ACC112 (cell line): ENCODE data around the gene OST4.
A peak's percentile ranks its signal among the peaks of the same experiment; 100 is the strongest.

Experiments used
- H2AFZ ChIP-seq: fragments of 200-600 bp; sonication (generic); one replicate; pipeline ENCODE4 v1.6.0; 2017; ENCODE audit warnings: antibody characterized with exemption, low read length; ENCODE audit not compliant: unreplicated experiment
- H3K27ac ChIP-seq: fragments of 200-600 bp; sonication (generic); 2 replicates; pipeline ENCODE4 v1.5.1; 2014; ENCODE audit warnings: low read depth, mild to moderate bottlenecking, antibody characterized with exemption, low read length, moderate library complexity
- H3K27me3 ChIP-seq: fragments of 200-600 bp; sonication (generic); 2 replicates; pipeline ENCODE4 v1.6.1; 2014; ENCODE audit warnings: mild to moderate bottlenecking, antibody characterized with exemption, low read length, moderate library complexity, mixed read lengths; ENCODE audit not compliant: insufficient read depth
- H3K36me3 ChIP-seq: fragments of 200-600 bp; sonication (generic); 2 replicates; pipeline ENCODE4 v1.6.1; 2016; ENCODE audit warnings: mild to moderate bottlenecking, antibody characterized with exemption, low read length, moderate library complexity, mixed read lengths; ENCODE audit not compliant: insufficient read depth
- H3K4me1 ChIP-seq: fragments of 200-600 bp; sonication (generic); one replicate; pipeline ENCODE4 v1.6.1; 2016; ENCODE audit warnings: low read length, mixed read lengths; ENCODE audit not compliant: insufficient read depth, unreplicated experiment, control insufficient read depth
- H3K4me3 ChIP-seq: fragments of 200-600 bp; sonication (generic); 2 replicates; pipeline ENCODE4 v1.5.1; 2014; ENCODE audit warnings: mild to moderate bottlenecking, low read depth, low read length
- H3K79me2 ChIP-seq: fragments of 200-600 bp; sonication (generic); one replicate; pipeline ENCODE4 v1.6.0; 2016; ENCODE audit warnings: low read length; ENCODE audit not compliant: control insufficient read depth, unreplicated experiment, insufficient read depth

The OST4 gene

GRCh38 chr2:27084297-27085061, 13.0 kb upstream of the OST4 start:
- Histone ChIP-seq H3K27ac (no peak overlapping the region), H3K27me3 (no peaks in the 10 kb centered on the region), H3K79me2 (peaks cover 15% of the 10 kb centered on the region), H3K36me3 (no peaks in the 10 kb centered on the region), H2AFZ (no peak overlapping the region), H3K4me1 (peaks cover 21% of the 10 kb centered on the region), H3K4me3 (no peak overlapping the region)

GRCh38 chr2:27083410-27084296, 12.2 kb upstream of the OST4 start:
- Histone ChIP-seq H3K27ac (no peak overlapping the region), H3K36me3 (no peaks in the 10 kb centered on the region)

GRCh38 chr2:27082773-27083409, 11.4 kb upstream of the OST4 start:
- Histone ChIP-seq H3K27me3 (no peaks in the 10 kb centered on the region), H3K4me1 (peaks cover 23% of the 10 kb centered on the region), H3K27ac (no peak overlapping the region), H3K36me3 (no peaks in the 10 kb centered on the region), H2AFZ (no peak overlapping the region), H3K4me3 (no peak overlapping the region), H3K79me2 (peaks cover 25% of the 10 kb centered on the region)

More at GRCh38 chr2:27083410-27084296, 12.2 kb upstream of the OST4 start:
- Histone ChIP-seq H3K27me3 (no peaks in the 10 kb centered on the region), H2AFZ (no peak overlapping the region), H3K79me2 (peaks cover 23% of the 10 kb centered on the region), H3K4me1 (peaks cover 21% of the 10 kb centered on the region), H3K4me3 (no peak overlapping the region)

- H3K4me3 ChIP-seq, result no peak overlapping the region
- H3K27me3 ChIP-seq, result no peaks in the 10 kb centered on the region
- H3K4me1 ChIP-seq, result peaks cover 24% of the 10 kb centered on the region
- H3K79me2 ChIP-seq, result peaks cover 25% of the 10 kb centered on the region
- H3K27ac ChIP-seq, result no peak overlapping the region
- no peak overlapping the region for H2AFZ ChIP-seq
- H3K36me3 ChIP-seq, result no peaks in the 10 kb centered on the region
These were observed 10.7 kb upstream of the OST4 start for GRCh38 chr2:27081984-27082772.

- Histone ChIP-seq H3K4me1 (peaks cover 24% of the 10 kb centered on the region), H2AFZ (no peak overlapping the region), H3K36me3 (no peaks in the 10 kb centered on the region), H3K27me3 (no peaks in the 10 kb centered on the region), H3K4me3 (peak overlapping the region; percentile 93), H3K79me2 (peaks cover 25% of the 10 kb centered on the region), H3K27ac (peak overlapping the region; percentile 62)
These were observed 9.1 kb upstream of the OST4 start for GRCh38 chr2:27080603-27080936.

- Histone ChIP-seq H3K36me3 (no peaks in the 10 kb centered on the region), H3K27me3 (no peaks in the 10 kb centered on the region), H3K79me2 (peaks cover 25% of the 10 kb centered on the region), H3K27ac (peak overlapping the region; percentile 62), H3K4me3 (peak overlapping the region; percentile 93), H3K4me1 (peaks cover 26% of the 10 kb centered on the region), H2AFZ (no peak overlapping the region)
These were observed 8.7 kb upstream of the OST4 start for GRCh38 chr2:27080140-27080469.

- H3K27me3 ChIP-seq, result no peaks in the 10 kb centered on the region
- H2AFZ ChIP-seq, result peak overlapping the region; percentile 32
- peak overlapping the region; percentile 93 for H3K4me3 ChIP-seq
- peaks cover 32% of the 10 kb centered on the region for H3K4me1 ChIP-seq
- H3K79me2 ChIP-seq, result peaks cover 25% of the 10 kb centered on the region
- peak overlapping the region; percentile 62 for H3K27ac ChIP-seq
- no peaks in the 10 kb centered on the region for H3K36me3 ChIP-seq
These were observed 8.0 kb upstream of the OST4 start for GRCh38 chr2:27079233-27080139.

- peaks cover 40% of the 10 kb centered on the region for H3K4me1 ChIP-seq
- H3K27ac ChIP-seq, result peak within 1 kb of the TSS; percentile 62
- H3K36me3 ChIP-seq, result no peaks in the 10 kb centered on the region
- H3K4me3 ChIP-seq, result peak within 1 kb of the TSS; percentile 93
- peak within 1 kb of the TSS; percentile 39 for H2AFZ ChIP-seq
- peaks cover 25% of the 10 kb centered on the region for H3K79me2 ChIP-seq
- H3K27me3 ChIP-seq, result no peaks in the 10 kb centered on the region
These were observed 7.1 kb upstream of the OST4 start, which contains the start of gene EMILIN1 for GRCh38 chr2:27078267-27079194. Gene EMILIN1, plus strand, starts transcription at chr2:27078615. Its CDS starts 451 bp downstream, at chr2:27079066.

- H3K4me1 ChIP-seq, result peaks cover 48% of the 10 kb centered on the region
- H3K27ac ChIP-seq, result no peak overlapping the region
These were observed 5.8 kb upstream of the OST4 start for GRCh38 chr2:27077231-27077630.

More at GRCh38 chr2:27077231-27077630, 5.8 kb upstream of the OST4 start:
- Histone ChIP-seq H3K4me3 (no peak overlapping the region), H2AFZ (no peak overlapping the region), H3K79me2 (peaks cover 24% of the 10 kb centered on the region), H3K27me3 (no peaks in the 10 kb centered on the region), H3K36me3 (no peaks in the 10 kb centered on the region)
